GM12872 (cell line): ENCODE measurements around the gene TIGD2.

Experiments used
- TF ChIP-seq, protein P1 (sequence below): IDR thresholded peaks from 3 replicates; pipeline ENCODE4 v1.5.1; 2011; ENCODE audit warnings: low read depth, mild to moderate bottlenecking, low read length, moderate library complexity; ENCODE audit not compliant: insufficient read depth

TIGD2 gene

DNA sequence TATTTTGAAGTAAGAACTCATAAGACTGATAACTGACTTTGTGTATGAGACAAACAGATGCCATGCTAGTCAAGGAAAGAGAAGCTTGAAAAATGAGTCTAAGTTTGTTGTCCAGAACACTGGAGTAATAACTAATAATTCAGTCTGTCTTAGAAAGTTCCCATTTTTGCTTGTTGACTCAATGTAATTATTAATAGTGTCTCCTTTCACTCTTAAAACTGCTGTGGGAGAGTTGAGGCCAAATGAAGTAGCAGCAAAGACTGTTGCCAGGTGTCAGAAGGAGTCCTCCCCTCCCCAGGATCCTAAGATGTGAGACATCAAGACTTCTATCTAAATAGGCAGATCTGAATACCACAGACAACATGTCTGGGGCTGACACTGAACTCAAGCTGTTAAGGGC, 33.6 kb upstream of the TIGD2 start:
- TF ChIP-seq, protein P1, sequence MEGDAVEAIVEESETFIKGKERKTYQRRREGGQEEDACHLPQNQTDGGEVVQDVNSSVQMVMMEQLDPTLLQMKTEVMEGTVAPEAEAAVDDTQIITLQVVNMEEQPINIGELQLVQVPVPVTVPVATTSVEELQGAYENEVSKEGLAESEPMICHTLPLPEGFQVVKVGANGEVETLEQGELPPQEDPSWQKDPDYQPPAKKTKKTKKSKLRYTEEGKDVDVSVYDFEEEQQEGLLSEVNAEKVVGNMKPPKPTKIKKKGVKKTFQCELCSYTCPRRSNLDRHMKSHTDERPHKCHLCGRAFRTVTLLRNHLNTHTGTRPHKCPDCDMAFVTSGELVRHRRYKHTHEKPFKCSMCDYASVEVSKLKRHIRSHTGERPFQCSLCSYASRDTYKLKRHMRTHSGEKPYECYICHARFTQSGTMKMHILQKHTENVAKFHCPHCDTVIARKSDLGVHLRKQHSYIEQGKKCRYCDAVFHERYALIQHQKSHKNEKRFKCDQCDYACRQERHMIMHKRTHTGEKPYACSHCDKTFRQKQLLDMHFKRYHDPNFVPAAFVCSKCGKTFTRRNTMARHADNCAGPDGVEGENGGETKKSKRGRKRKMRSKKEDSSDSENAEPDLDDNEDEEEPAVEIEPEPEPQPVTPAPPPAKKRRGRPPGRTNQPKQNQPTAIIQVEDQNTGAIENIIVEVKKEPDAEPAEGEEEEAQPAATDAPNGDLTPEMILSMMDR, result no peak

DNA sequence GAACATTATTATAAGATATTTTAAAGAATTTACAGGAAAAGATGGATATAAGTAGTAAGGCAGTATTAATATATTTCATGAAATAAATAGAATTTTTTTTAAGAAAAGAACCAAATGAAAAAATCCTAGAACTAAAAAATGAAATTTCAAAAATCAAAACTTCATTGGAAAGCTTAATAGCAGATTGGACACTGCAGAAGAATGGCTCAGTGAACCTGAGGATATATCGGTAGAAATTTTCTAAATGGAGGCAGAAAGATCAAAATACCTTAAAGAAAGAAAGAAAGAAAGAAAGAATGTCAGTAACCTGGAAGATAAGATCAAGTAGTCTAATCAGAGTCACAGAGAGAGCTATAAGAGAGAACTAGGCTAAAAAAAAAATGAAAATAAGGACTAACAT, 33.0 kb upstream of the TIGD2 start:
- TF ChIP-seq, protein P1, result no peak

DNA sequence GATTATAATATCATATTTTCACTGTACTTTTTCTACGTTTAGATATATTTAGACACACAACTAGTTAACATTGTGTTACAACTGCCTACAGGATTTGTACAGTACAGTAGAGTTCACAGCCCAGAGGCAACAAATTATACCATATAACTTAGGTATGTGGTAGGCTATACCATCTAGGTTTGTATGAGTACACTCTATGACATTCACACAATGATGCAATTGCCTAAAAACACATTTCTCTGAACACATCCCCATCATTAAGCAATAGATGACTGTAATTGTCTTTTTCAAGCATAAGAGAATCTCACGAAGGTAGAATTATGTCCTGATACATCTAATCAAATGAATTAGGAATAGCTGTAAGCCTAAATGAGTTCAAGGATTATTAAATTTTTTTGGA, 12.3 kb upstream of the TIGD2 start:
- TF ChIP-seq, protein P1, result no peak

DNA sequence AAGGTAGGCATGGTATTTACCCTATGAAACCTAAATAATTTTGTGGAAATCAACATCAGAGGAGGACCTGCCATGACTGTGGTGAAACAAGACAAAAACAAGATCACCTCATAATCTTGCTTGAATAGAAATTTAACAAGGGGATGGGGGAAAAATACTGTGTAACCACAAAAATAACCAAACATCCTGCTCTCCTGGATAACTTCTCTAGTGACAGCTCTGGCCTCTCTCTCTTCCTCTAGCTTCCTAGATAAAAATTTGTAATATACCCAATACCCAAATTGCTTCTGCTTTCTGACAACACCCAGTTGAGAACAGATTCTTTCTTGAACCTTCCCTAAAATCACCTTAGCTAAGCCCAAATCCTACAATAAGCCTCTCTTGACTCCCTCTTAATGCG, 11.9 kb upstream of the TIGD2 start:
- TF ChIP-seq, protein P1, result no peak

DNA sequence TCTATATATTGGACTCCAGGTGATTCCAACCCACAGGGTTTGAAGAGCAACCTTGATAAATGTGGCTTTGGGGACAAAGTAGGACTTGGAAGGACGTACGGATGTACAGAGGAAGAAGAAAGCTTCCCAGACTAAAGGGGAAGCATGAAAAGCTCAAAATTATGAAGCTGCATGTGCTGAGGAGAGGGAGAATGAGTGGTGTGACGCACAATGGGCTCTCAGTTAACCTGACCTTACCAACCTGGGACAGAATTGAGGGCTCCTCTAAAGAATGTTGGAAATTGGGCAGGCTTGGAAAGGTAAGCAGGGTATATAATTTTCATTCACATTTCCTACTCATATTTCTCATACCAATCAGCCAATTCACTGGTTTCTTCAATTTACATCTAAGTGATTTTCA, 10.5 kb upstream of the TIGD2 start:
- TF ChIP-seq, protein P1, result no peak

DNA sequence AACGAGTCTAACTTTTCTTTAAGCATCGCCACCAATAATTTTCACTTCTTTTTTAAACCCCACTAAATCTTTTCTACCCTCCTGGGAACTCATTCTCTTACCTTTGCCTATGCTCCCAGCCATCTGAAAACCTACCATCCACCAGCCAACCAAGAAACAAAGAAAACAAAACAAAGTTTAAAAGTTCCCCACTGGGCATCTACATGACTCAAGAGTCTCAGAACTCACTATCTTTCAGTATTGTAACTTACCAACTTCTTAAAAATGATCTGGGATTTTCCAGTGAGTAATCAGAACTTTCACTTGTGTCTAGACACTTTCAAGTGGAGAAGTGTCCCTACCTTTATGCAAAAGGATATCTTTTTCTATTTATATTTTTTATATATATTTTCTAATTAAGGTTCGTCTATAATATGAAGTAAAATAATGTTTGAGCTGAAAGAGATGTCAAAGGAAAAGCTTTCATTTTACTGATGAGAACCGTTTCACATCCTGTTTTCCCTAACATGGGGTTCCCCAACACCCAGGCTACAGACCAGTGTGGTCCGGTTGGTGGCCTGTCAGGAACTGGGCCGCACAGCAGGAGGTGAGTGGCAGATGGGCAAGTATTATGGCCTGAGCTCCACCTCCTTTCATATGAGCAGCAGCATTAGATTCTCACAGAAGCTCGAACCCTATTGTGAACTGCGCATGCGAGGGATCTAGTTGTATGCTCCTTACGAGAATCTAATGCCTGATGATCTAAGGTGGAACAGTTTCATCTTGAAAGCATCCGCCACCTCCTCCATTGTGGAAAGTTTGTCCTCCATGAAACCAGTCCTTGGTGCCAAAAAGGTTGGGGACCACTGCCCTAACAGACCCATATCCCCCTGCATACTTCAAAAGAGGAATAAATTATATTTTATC, 9.8 kb upstream of the TIGD2 start:
- TF ChIP-seq, protein P1, result no peak

DNA sequence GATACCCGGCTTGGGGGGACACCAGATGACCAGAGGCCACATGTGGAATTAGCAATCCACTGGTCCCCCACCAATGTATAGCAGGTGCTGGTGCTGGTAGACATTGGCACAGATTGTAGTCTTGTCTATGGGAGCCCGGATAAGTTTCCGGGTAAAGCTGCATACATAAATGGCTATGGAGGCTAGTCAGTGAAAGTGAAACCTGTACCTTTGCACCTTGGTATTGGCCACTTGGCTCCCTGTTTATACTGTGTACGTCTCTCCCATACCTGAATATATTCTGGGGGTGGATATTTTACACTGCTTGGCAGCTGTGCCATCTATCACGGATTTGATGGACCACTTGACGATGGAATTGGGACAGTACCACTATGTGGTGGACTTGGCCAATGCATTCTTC, 5.6 kb upstream of the TIGD2 start:
- TF ChIP-seq, protein P1, result no peak

DNA sequence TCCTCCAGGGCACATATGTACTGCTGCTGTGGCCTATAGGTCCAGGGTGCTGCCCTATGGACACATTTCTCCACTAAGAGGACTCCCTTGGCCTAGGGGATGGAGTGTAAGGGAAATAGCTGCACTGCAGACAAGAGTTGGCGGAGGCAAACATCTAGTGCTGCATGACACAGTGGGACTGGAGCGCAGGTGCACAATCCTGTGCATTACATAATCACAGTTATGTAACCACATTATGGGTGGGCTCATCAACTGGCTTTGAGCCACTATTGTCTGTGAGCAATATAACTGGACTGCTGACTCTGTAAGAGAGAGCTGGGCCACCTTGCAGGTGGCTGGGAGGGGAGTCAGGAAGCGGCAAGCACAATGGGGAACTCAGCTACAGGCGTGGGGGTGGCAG, 3.2 kb upstream of the TIGD2 start:
- TF ChIP-seq, protein P1, result no peak
